ENCODE measurements around the gene CMTR2. TPM values are rescaled to one million over a fixed set of nuclear protein-coding genes. Genes with fewer than 3 reads are reported as not detected.

Gene CMTR2, protein sequence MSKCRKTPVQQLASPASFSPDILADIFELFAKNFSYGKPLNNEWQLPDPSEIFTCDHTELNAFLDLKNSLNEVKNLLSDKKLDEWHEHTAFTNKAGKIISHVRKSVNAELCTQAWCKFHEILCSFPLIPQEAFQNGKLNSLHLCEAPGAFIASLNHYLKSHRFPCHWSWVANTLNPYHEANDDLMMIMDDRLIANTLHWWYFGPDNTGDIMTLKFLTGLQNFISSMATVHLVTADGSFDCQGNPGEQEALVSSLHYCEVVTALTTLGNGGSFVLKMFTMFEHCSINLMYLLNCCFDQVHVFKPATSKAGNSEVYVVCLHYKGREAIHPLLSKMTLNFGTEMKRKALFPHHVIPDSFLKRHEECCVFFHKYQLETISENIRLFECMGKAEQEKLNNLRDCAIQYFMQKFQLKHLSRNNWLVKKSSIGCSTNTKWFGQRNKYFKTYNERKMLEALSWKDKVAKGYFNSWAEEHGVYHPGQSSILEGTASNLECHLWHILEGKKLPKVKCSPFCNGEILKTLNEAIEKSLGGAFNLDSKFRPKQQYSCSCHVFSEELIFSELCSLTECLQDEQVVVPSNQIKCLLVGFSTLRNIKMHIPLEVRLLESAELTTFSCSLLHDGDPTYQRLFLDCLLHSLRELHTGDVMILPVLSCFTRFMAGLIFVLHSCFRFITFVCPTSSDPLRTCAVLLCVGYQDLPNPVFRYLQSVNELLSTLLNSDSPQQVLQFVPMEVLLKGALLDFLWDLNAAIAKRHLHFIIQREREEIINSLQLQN
- total RNA-seq = 10 to 100 TPM in 5 of 6 donors, 1 to 10 TPM in 1; 9.3 to 24.5 (median 20.5) TPM

DNA sequence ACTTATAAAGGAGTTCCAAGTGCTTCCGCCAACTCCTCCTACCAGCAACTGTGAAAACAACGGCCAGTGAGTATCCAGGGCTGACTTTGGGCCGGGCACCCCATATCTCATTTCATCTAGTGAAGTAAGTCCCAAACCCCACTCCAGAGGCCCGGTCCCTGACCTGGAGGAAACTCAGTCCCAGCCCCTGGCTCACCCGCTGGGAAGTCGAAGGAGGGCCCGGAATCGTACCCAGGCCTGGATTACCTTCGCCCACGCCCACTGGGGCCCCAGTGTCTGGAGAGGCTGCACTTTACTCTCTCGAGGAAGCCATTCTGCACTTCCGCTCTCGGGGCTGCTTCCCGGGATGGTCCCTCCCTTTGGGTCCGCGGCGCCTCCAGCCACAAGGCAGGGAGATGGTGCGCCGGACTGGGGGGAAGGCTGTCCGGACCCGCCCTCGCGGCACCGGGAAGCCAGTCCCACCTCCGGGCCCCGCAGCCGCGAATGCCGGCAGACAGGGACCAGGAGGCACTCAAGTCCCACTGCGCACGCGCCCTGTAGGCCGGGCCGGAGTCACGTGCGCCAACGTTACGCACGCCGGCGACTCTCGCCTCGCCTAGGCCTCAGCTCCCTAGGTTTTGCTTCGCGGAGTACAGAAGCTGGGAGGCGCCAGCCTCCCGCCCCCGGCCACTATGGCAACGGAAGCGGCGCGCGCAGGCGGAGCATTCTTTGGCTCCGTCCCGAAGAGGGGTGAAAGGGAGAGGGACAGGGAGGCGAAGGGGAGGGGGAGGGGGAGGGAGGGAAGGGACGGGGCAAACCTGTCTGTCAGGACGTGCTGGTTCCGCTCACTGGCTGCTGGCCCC is at the start of gene CMTR2:
Gene CMTR2 (minus strand): TSS at position 513 of the 842 bp plus-strand sequence. CDS start 3,482 bp downstream, outside the sequence.
- Histone ChIP-seq H3K4me1 (peaks cover 6 to 26% (median 13%) of the 10 kb centered on the region in 4 donors), H3K27ac (peak within 1 kb of the TSS; percentile 93 to 97 (median 95)), H3K27me3 (no peaks in the 10 kb centered on the region), H3K36me3 (peaks cover 9 to 24% (median 14%) of the 10 kb centered on the region in 4 donors), H3K9me3 (no peaks in the 10 kb centered on the region), H3K4me3 (peak within 1 kb of the TSS; percentile 68 to 84 (median 78))
- TF ChIP-seq POLR2AphosphoS5 (IDR thresholded peaks at IDR 0.05) (peak; percentile 83 to 90), EP300 (IDR thresholded peaks at IDR 0.05) (peak in 1 of 4 donors; percentile 9), POLR2A (IDR thresholded peaks at IDR 0.05) (peak in 3 of 4 donors; percentile 76 to 92 (median 84))
- TF ChIP-seq, protein P1, sequence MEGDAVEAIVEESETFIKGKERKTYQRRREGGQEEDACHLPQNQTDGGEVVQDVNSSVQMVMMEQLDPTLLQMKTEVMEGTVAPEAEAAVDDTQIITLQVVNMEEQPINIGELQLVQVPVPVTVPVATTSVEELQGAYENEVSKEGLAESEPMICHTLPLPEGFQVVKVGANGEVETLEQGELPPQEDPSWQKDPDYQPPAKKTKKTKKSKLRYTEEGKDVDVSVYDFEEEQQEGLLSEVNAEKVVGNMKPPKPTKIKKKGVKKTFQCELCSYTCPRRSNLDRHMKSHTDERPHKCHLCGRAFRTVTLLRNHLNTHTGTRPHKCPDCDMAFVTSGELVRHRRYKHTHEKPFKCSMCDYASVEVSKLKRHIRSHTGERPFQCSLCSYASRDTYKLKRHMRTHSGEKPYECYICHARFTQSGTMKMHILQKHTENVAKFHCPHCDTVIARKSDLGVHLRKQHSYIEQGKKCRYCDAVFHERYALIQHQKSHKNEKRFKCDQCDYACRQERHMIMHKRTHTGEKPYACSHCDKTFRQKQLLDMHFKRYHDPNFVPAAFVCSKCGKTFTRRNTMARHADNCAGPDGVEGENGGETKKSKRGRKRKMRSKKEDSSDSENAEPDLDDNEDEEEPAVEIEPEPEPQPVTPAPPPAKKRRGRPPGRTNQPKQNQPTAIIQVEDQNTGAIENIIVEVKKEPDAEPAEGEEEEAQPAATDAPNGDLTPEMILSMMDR (IDR thresholded peaks at IDR 0.05) = peak in 1 of 6 experiments; percentile 40
- WGBS, 2 donors = 0 to 1% methylated on average over 8 to 41 of the region's 60 CpGs
- DNase-seq (peak; percentile 96 to 99), ATAC-seq (ENCODE audit: low FRiP score in 2 of 2) (peak; percentile 99)

DNA sequence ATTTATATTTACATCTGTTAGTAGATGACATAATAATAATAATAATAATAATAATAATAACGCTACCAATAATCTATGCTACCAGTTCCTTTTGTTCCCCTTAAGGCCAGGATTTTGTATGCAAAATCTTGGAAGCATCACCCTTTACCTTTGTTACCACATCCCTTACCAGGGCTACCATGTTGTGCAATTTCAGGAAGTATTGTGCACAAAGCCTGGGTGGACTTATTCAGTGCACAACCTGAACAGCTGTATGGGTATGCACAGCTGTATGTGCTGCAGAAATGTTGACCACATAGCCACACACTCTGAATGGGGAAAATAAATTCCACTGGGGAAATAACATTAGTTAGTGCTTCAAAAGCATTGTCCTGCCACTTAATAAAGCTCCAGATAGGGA is 49.4 kb upstream of the CMTR2 start:
- TF ChIP-seq POLR2A (IDR thresholded peaks at IDR 0.05) = no peak
- TF ChIP-seq, protein P1 (IDR thresholded peaks at IDR 0.05) = no peak
- no peak for TF ChIP-seq POLR2AphosphoS5 (IDR thresholded peaks at IDR 0.05)
- TF ChIP-seq EP300 (IDR thresholded peaks at IDR 0.05) = no peak
- DNase-seq = no peak
- Histone ChIP-seq H3K4me1 (no peaks in the 10 kb centered on the region), H3K4me3 (no peak overlapping the region), H3K27me3 (no peaks in the 10 kb centered on the region), H3K27ac (no peak overlapping the region), H3K36me3 (no peaks in the 10 kb centered on the region), H3K9me3 (no peaks in the 10 kb centered on the region)
- WGBS, 2 donors = 92 to 96% methylated on average over 1 of the region's 1 CpG
- ATAC-seq (ENCODE audit: low FRiP score in 2 of 2) = no peak

DNA sequence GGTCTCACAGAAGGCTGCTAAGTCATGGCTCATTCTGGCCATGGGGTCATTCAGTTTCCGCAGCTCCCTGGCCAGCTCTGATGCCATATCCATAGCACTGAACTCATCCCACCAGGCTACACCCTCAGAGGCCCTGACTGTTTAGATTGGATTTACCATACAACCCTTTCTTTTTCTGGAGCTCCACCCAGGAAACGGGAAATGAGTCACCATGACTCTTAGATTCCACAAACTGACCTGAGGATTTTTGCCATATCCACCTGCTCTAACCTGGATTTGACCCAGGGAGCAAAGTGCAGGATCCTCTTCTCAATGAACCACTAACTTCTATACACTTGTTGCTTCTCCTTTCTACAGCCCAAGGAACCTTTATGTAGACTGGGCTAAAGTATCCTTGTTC is 49.0 kb upstream of the CMTR2 start:
- TF ChIP-seq POLR2AphosphoS5 (IDR thresholded peaks at IDR 0.05) (no peak), POLR2A (IDR thresholded peaks at IDR 0.05) (no peak), EP300 (IDR thresholded peaks at IDR 0.05) (no peak)
- TF ChIP-seq, protein P1 (IDR thresholded peaks at IDR 0.05) = no peak
- Histone ChIP-seq H3K9me3 (no peaks in the 10 kb centered on the region), H3K36me3 (no peaks in the 10 kb centered on the region), H3K27me3 (no peaks in the 10 kb centered on the region), H3K4me3 (no peak overlapping the region), H3K27ac (no peak overlapping the region), H3K4me1 (no peaks in the 10 kb centered on the region)
- no peak for ATAC-seq (ENCODE audit: low FRiP score in 2 of 2)
- WGBS, 2 donors = 72 to 82% methylated on average over 2 of the region's 2 CpGs
- DNase-seq = no peak

DNA sequence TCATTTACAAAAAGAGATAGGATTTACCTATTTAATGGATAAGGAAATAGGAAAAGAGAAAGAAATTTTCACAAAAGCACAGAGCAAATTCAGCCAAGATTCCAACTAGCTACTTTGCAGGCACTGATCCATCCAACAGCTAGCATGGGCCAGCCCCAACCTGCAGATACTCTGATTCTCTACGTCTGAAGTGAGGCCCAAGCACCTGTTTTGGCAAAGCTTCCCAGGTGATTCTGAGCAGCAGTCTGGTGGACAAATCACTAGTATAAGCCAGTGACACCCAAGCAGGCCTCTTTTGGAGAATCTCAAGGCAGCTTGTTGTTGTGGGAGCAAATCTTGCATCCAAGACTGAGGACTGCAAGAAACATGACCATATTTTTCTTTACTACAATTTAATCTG is 48.4 kb upstream of the CMTR2 start:
- no peak for ATAC-seq (ENCODE audit: low FRiP score in 2 of 2)
- no peaks in the 10 kb centered on the region for H3K4me1 ChIP-seq
- no peak overlapping the region for H3K27ac ChIP-seq
- TF ChIP-seq, protein P1 (IDR thresholded peaks at IDR 0.05) = no peak
- TF ChIP-seq POLR2AphosphoS5 (IDR thresholded peaks at IDR 0.05) (no peak), EP300 (IDR thresholded peaks at IDR 0.05) (no peak), POLR2A (IDR thresholded peaks at IDR 0.05) (no peak)
- DNase-seq = no peak
- 50 to 65% methylated on average over 1 of the region's 1 CpG for WGBS, 2 donors
- no peaks in the 10 kb centered on the region for H3K36me3 ChIP-seq
- H3K27me3 ChIP-seq = no peaks in the 10 kb centered on the region
- H3K9me3 ChIP-seq = no peaks in the 10 kb centered on the region
- no peak overlapping the region for H3K4me3 ChIP-seq

Data from upper lobe of left lung (tissue), 6 donors.